NOMO-1 treated with dmso at 0.1 percent for 144 hours (cell line): ENCODE results near the gene CHN1.

Source experiments
- DNase-seq: peaks from one replicate; lab custom pipeline; 2025; ENCODE audit not compliant: unreplicated experiment; lab: John Stamatoyannopoulos, UW

The CHN1 gene

DNA sequence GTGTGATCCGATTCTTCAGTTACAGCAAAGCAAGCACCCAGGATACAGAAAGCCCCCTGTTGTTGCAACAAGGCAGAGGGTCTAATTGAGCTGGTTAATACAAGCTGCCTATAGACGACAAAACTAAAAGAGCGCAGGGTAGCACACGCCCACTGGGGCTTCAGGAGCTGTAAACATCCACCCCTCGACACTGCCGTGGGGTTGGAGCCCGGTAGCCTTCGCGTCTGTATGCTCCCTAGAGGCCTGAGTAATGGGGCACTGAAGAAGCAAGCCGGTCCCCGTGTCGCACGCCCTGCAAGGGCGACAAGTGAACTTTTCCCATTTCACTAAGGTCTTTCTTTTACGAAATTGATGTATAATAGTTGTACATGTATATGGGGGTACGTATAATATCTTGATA, 216.2 kb downstream of the CHN1 start:
- no peak for DNase-seq

GRCh38 chr2:174788291-174788929, 216.8 kb downstream of the CHN1 start:
- DNase-seq, result no peak

- no peak for DNase-seq
Observed at GRCh38 chr2:174787487-174788205, 217.5 kb downstream of the CHN1 start.

GRCh38 chr2:174786066-174786725, 219.0 kb downstream of the CHN1 start:
- no peak for DNase-seq

DNA sequence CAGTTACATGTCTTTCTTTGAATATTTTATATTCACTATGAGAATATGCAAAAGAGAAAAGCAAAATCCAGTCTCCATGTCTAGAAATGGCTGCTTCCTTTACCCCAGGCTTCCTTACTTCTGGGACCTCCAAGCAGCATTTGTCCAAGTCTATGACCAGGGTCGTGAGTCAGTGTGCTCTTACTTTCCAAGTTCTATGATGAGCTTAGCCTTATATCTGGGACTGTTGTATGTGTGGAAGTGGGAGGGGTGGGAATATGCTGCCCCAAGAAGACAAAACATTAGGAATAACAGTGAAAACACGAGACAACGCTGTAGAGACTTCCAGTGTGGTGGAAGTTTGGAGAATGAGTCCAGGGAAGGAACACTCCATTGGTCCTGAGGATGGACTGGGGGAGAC, 219.7 kb downstream of the CHN1 start:
- no peak for DNase-seq

DNA sequence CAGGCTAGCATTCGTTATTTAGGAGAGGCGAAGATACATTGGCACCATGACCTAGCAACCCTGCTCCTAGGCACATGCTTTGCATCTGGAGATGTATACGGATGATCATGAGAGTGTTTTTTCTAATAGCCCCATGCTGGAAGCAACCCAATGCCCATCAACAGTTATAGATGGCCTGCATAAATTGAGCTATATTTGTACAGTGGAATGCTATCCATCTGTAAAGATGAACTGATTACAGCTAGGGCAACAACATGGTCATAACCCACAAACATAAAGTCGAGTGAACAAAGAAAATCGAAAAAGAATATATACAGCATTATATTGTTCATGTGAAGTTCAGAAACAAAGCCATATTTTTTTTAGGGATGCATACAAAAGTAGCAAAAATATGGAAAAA, 220.3 kb downstream of the CHN1 start:
- no peak for DNase-seq

DNA sequence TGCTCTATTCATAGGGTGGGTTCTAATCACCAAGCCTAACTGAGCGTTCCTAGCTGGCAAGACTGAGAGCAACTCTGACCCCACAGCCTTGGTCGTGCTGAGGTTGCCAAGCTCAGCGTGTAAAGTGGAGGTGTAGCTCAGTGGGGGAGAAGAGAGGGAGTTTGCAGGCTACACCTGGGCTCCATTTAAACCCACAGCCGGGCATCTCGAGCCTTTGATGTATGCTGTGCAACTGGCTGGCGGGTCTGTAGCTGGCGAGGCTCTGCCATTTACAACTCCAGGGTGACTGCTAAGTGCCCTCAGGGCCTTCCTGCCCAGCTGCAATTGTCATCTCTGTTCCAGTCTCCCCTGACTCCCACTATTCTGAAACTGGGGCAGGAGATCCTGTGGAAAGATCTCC, 220.9 kb downstream of the CHN1 start:
- DNase-seq, result no peak

GRCh38 chr2:174781996-174782395, 223.2 kb downstream of the CHN1 start:
- DNase-seq, result no peak

GRCh38 chr2:174781298-174781697, 223.9 kb downstream of the CHN1 start:
- no peak for DNase-seq

GRCh38 chr2:174780856-174781255, 224.3 kb downstream of the CHN1 start:
- no peak for DNase-seq

DNA sequence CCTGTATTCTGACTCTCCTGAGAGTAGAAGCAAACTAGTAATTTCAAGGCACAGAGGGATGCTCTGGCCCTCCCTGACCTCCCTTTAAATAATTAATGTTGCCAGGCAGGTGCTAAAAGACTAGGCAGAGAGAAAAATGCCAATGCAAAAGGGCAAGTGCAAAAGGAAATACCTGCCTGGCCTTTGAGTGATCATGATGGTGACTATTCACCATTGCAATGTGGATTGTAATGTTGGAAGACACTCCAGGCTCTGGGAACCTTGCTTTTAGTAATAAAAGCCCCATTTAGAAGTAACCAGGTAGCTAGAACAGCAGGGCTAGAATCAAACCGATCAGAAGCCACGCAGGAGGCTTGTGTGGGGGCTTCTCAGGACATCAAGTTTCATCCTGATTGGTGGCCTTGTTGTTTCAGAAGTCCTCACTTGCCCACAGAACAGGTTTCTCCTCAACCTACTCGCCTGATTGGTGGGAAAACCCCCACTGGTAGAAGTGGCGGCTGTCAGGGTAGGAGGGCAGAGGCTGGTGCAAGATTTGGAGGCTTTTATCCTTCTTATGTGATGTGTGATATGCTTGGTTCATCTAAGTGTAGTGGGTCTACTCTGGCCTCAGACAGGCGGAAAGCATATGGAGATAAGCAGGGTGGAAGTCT, 224.9 kb downstream of the CHN1 start:
- no peak for DNase-seq

DNA sequence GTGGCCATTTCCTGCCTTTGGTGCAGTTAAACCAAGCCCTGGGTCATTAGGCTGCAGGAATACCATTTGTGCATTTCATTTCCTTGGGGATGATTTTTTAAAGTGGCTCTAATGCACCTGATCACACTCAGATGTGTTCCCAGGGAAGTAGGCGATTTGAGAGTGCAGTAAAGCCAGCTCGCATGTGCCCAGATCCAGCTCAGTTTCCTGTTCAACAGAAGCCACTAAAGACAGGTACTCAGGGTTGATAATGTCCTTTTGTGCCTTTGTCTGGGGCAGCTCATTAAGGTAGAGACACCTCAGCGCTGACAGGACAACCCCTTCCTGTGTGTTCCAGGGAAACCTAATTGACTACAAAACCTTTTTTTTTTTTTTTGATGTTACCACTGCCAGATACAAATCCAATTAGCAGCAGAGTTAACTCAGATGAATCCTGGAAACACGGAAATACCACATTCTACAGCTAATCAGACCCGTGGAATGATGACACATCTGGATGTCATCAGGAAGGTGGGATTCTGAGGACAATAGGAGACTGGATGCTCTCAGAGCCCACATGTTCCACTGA, 225.7 kb downstream of the CHN1 start:
- DNase-seq, result no peak

- no peak for DNase-seq
Observed at GRCh38 chr2:174778085-174778981, 226.8 kb downstream of the CHN1 start.

GRCh38 chr2:174777347-174778084, 227.7 kb downstream of the CHN1 start:
- DNase-seq, result no peak

- no peak for DNase-seq
Observed at GRCh38 chr2:174776675-174777074, 228.5 kb downstream of the CHN1 start.

DNA sequence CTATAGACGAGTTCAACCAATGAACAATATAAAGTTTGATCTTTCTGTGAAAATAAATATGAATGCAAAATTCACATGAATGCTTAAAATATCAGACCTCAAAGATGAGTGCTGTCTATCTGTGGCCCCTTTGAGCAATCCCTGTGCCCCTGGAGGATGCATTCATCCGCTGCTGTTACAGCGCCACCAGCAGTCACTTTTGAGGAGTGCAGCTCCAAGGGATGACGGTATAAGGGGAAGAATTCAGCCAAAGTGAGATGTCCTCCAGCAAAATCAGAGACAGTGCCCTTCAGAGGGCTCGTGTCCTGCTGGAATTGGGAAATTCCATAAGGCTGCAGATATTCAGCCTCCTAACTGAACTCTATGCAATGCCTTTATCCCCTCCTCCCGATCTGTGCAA, 229.0 kb downstream of the CHN1 start:
- no peak for DNase-seq

DNA sequence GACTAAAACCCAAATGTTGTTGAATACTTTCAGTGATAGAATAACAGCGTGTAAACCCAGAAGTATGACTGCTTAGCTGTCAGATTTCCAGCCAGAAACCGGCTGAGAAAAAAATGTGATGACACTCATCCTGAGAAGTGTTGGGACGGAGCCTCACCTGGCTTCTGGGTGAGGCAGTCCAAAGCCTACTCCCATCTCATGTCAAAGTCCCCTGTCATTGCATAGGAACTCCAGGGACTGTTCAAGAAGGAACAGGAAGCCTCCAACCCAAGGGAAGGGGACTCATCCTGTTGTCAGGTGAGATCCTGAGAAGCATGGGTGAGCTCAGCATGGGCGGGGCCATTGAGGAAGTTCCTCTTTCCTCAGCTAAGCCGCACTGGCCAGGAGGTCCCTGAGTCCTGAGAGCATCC, 229.6 kb downstream of the CHN1 start:
- DNase-seq, result no peak

GRCh38 chr2:174774886-174775285, 230.3 kb downstream of the CHN1 start:
- no peak for DNase-seq

- no peak for DNase-seq
Observed at GRCh38 chr2:174773215-174773614, 232.0 kb downstream of the CHN1 start.

DNA sequence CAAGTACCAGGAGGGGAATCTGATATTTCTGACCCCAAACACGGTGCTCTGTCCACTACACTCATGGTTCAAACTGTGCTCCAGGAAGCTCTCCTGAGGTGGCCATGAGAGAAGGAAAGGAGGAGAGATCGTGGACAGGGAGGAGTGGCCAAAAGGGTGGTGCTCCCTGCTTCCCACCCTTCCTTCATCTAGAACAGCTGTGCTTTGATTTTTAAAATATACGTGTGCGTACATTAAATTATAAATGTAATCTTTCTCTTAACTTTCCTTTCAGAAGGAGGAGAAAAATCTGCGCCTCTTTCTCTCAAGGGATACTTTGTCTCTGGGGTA, 232.7 kb downstream of the CHN1 start:
- DNase-seq, result no peak
